Osteoblast (primary cell): ENCODE data around the gene INPP5B. TPM values are rescaled to one million over a fixed set of nuclear protein-coding genes. Genes with fewer than 3 reads are reported as not detected.

Experiments
- DNase-seq: peaks from one replicate; pipeline ENCODE4 v3.0.0; 2011; ENCODE audit warnings: low spot score, mixed read lengths; ENCODE audit not compliant: insufficient read length; ENCODE audit errors: missing footprints
- H2AFZ ChIP-seq: 2 replicates; pipeline ENCODE4 v1.6.0; 2011; ENCODE audit warnings: mild to moderate bottlenecking, low read length
- H3K27ac ChIP-seq: 2 replicates; pipeline ENCODE4 v1.5.1; 2011; ENCODE audit warnings: mild to moderate bottlenecking, low read depth, low read length, moderate library complexity
- H3K27me3 ChIP-seq: 2 replicates; pipeline ENCODE4 v1.6.0; 2012; ENCODE audit warnings: mild to moderate bottlenecking, control low read depth, inconsistent platforms, low read length, moderate library complexity; ENCODE audit not compliant: insufficient read depth
- H3K36me3 ChIP-seq: 2 replicates; pipeline ENCODE4 v1.5.1; 2011; ENCODE audit warnings: mild to moderate bottlenecking, low read length, control low read depth, moderate library complexity; ENCODE audit not compliant: insufficient read depth
- H3K4me1 ChIP-seq: 2 replicates; pipeline ENCODE4 v1.5.1; 2011; ENCODE audit warnings: mild to moderate bottlenecking, low read length, control low read depth, moderate library complexity; ENCODE audit not compliant: insufficient read depth
- H3K4me2 ChIP-seq: 2 replicates; pipeline ENCODE4 v1.6.0; 2011; ENCODE audit warnings: mild to moderate bottlenecking, low read length; ENCODE audit not compliant: insufficient read depth
- H3K4me3 ChIP-seq: fragments of 200-600 bp; sonication (generic); 3 replicates; pipeline ENCODE4 v1.5.1; 2012; ENCODE audit warnings: mild to moderate bottlenecking, low read length, inconsistent platforms; ENCODE audit not compliant: insufficient read depth
- H3K79me2 ChIP-seq: 2 replicates; pipeline ENCODE4 v1.6.0; 2012; ENCODE audit warnings: mild to moderate bottlenecking, low read length, control low read depth, inconsistent platforms; ENCODE audit not compliant: insufficient read depth
- H3K9me3 ChIP-seq: 2 replicates; pipeline ENCODE4 v1.5.1; 2011; ENCODE audit warnings: low read depth, low read length, control low read depth
- H4K20me1 ChIP-seq: 2 replicates; pipeline ENCODE4 v1.6.0; 2012; ENCODE audit warnings: mild to moderate bottlenecking, low read length, control low read depth; ENCODE audit not compliant: insufficient read depth
- CTCF ChIP-seq: IDR thresholded peaks from 2 replicates; pipeline ENCODE4 v1.5.1; 2011; ENCODE audit warnings: mild to moderate bottlenecking, low read depth, low read length, moderate library complexity; ENCODE audit errors: extremely low read depth
- small RNA-seq: library from RNA; depleted of rRNA; stranded (forward); fragments of <200 nt; gene quantifications from one replicate; pipeline ENCODE3, GENCODE V24; 2012
- total RNA-seq: library from RNA; depleted of rRNA; stranded (reverse); fragments of >200 nt; gene quantifications from 2 replicates; pipeline ENCODE4 v1.2.3, GENCODE V29; 2012

INPP5B gene
- total RNA-seq, 1 donor = 39.4 TPM

GRCh38 chr1:37811027-37811655 lies 135.7 kb downstream of the INPP5B start:
- DNase-seq = peak; percentile 94
- peak; percentile 92 for TF ChIP-seq CTCF
- Histone ChIP-seq H3K36me3 (peaks cover 32% of the 10 kb centered on the region), H2AFZ (no peak overlapping the region), H4K20me1 (peaks cover 35% of the 10 kb centered on the region), H3K27ac (peak overlapping the region; percentile 66), H3K4me2 (no peak overlapping the region), H3K4me3 (no peak overlapping the region), H3K79me2 (peaks cover 53% of the 10 kb centered on the region), H3K4me1 (peaks cover 29% of the 10 kb centered on the region), H3K9me3 (no peaks in the 10 kb centered on the region), H3K27me3 (no peaks in the 10 kb centered on the region)

Small RNAs within 50 kb of the gene (small RNA-seq; reads per million reads assigned to genes)
- not detected for gene RF00017
- gene RF00092 = not detected
- gene RNU6-510P = not detected
- gene RNU6-584P = not detected

Other genes starting within 250 kb of the INPP5B start
- gene EPHA10, start 181.9 kb downstream of the INPP5B start, total RNA-seq = not detected in 2 replicates
- gene MANEAL, start 153.2 kb downstream of the INPP5B start, total RNA-seq = 0.29 and 0.36 TPM in 2 replicates
- 11.6 and 12.1 TPM in 2 replicates for gene C1orf122, start 139.3 kb downstream of the INPP5B start, total RNA-seq
- gene YRDC, start 138.8 kb downstream of the INPP5B start, total RNA-seq = 8.3 and 8.5 TPM in 2 replicates
- gene MTF1, start 87.5 kb downstream of the INPP5B start, total RNA-seq = 4.1 and 4.3 TPM in 2 replicates
- 68.7 and 76.7 TPM in 2 replicates for gene SF3A3, start 43.0 kb upstream of the INPP5B start, total RNA-seq
- gene FHL3, start 58.5 kb upstream of the INPP5B start, total RNA-seq = 21.4 and 25.6 TPM in 2 replicates
- 38.7 and 39.8 TPM in 2 replicates for gene UTP11, start 65.7 kb upstream of the INPP5B start, total RNA-seq
- gene POU3F1, start 99.7 kb upstream of the INPP5B start, total RNA-seq = under 0.01 TPM in 2 replicates